GM18526 (cell line): ENCODE data around the gene APOE.
A peak's percentile ranks its signal among the peaks of the same experiment; 100 is the strongest.
"Not testable (repeated sequence)": the region's sequence is repeated elsewhere in the genome, so short reads cannot be mapped to it uniquely, and the experiment has no call there.

ENCODE experiments used
- POLR2A ChIP-seq: IDR thresholded peaks from 3 replicates; pipeline ENCODE4 v1.6.1; 2011; ENCODE audit not compliant: insufficient read length; ENCODE audit errors: extremely low read depth

The APOE gene

DNA sequence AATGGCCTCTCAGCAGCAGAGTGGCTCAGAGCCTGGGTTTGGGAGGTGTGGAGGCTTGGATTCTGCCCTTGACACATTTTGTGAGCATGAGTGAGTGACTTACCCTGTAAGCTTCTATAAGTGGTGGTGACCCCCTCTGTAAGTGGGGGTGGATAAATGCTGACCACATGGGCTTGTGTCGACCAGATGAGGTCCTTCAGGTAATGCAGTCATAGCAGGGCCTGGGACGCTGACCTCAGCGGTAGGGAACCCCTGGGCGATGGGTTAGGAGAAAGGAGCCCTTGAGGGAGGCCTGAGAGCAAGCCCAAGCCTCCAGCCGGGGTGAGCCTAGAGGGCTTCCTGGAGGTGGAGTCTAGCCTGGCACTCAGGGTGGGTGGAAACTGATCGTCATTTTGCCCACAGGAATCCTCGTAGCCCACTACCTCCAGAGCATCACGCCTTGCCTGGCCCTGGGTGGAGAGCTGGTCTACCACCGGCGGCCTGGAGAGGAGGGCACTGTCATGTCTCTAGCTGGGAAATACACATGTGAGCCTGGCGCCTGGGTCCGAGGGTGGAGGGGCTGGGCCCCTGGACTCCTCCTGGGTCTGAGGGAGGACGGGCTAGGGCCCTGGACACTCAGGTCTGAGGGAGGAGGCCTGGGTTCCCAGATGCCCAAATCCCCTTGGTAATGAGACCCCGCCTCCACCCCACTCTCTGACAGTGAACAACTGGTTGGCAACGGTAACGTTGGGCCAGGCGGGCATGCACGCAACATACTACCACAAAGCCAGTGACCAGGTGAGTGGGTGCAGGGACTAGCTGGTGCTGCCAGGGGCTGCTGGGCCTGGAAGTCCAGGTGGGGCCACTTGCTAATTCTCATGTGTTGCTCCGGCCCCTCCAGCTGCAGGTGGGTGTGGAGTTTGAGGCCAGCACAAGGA, 5.0 kb upstream of the APOE start:
- no peak for TF ChIP-seq POLR2A

DNA sequence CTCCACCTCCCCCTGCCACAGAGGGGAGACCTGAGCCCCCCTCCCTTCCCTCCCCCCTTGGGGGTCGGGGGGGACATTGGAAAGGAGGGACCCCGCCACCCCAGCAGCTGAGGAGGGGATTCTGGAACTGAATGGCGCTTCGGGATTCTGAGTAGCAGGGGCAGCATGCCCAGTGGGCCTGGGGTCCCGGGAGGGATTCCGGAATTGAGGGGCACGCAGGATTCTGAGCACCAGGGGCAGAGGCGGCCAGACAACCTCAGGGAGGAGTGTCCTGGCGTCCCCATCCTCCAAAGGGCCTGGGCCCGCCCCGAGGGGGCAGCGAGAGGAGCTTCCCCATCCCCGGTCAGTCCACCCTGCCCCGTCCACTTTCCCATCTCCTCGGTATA, 2.4 kb upstream of the APOE start:
- TF ChIP-seq POLR2A, result no peak

DNA sequence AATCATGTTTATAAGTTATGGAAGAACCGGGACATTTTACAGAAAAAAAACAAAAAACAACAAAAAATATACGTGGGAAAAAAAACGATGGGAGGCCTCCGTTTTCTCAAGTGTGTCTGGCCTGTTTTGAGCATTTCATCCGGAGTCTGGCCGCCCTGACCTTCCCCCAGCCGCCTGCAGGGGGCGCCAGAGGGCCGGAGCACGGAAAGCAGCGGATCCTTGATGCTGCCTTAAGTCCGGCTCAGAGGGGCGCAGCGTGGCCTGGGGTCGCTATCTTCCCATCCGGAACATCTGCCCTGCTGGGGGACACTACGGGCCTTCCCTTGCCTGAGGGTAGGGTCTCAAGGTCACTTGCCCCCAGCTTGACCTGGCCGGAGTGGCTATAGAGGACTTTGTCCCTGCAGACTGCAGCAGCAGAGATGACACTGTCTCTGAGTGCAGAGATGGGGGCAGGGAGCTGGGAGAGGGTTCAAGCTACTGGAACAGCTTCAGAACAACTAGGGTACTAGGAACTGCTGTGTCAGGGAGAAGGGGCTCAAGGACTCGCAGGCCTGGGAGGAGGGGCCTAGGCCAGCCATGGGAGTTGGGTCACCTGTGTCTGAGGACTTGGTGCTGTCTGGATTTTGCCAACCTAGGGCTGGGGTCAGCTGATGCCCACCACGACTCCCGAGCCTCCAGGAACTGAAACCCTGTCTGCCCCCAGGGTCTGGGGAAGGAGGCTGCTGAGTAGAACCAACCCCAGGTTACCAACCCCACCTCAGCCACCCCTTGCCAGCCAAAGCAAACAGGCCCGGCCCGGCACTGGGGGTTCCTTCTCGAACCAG, 1.8 kb upstream of the APOE start:
- TF ChIP-seq POLR2A, result peak; percentile 6

DNA sequence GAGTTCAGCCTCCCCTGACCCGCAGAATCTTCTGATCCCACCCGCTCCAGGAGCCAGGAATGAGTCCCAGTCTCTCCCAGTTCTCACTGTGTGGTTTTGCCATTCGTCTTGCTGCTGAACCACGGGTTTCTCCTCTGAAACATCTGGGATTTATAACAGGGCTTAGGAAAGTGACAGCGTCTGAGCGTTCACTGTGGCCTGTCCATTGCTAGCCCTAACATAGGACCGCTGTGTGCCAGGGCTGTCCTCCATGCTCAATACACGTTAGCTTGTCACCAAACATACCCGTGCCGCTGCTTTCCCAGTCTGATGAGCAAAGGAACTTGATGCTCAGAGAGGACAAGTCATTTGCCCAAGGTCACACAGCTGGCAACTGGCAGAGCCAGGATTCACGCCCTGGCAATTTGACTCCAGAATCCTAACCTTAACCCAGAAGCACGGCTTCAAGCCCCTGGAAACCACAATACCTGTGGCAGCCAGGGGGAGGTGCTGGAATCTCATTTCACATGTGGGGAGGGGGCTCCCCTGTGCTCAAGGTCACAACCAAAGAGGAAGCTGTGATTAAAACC, 1.1 kb upstream of the APOE start:
- no peak for TF ChIP-seq POLR2A

DNA sequence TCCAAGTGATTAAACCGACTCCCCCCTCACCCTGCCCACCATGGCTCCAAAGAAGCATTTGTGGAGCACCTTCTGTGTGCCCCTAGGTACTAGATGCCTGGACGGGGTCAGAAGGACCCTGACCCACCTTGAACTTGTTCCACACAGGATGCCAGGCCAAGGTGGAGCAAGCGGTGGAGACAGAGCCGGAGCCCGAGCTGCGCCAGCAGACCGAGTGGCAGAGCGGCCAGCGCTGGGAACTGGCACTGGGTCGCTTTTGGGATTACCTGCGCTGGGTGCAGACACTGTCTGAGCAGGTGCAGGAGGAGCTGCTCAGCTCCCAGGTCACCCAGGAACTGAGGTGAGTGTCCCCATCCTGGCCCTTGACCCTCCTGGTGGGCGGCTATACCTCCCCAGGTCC, 2.0 kb downstream of the APOE start:
- no peak for TF ChIP-seq POLR2A

DNA sequence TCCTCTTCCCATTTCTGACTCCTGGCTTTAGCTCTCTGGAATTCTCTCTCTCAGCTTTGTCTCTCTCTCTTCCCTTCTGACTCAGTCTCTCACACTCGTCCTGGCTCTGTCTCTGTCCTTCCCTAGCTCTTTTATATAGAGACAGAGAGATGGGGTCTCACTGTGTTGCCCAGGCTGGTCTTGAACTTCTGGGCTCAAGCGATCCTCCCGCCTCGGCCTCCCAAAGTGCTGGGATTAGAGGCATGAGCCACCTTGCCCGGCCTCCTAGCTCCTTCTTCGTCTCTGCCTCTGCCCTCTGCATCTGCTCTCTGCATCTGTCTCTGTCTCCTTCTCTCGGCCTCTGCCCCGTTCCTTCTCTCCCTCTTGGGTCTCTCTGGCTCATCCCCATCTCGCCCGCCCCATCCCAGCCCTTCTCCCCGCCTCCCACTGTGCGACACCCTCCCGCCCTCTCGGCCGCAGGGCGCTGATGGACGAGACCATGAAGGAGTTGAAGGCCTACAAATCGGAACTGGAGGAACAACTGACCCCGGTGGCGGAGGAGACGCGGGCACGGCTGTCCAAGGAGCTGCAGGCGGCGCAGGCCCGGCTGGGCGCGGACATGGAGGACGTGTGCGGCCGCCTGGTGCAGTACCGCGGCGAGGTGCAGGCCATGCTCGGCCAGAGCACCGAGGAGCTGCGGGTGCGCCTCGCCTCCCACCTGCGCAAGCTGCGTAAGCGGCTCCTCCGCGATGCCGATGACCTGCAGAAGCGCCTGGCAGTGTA, 2.7 kb downstream of the APOE start:
- TF ChIP-seq POLR2A, result no peak

DNA sequence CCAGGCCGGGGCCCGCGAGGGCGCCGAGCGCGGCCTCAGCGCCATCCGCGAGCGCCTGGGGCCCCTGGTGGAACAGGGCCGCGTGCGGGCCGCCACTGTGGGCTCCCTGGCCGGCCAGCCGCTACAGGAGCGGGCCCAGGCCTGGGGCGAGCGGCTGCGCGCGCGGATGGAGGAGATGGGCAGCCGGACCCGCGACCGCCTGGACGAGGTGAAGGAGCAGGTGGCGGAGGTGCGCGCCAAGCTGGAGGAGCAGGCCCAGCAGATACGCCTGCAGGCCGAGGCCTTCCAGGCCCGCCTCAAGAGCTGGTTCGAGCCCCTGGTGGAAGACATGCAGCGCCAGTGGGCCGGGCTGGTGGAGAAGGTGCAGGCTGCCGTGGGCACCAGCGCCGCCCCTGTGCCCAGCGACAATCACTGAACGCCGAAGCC, 3.3 kb downstream of the APOE start:
- no peak for TF ChIP-seq POLR2A

DNA sequence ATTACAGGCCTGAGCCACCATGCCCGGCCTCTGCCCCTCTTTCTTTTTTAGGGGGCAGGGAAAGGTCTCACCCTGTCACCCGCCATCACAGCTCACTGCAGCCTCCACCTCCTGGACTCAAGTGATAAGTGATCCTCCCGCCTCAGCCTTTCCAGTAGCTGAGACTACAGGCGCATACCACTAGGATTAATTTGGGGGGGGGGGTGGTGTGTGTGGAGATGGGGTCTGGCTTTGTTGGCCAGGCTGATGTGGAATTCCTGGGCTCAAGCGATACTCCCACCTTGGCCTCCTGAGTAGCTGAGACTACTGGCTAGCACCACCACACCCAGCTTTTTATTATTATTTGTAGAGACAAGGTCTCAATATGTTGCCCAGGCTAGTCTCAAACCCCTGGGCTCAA, 4.2 kb downstream of the APOE start:
- no peak for TF ChIP-seq POLR2A

DNA sequence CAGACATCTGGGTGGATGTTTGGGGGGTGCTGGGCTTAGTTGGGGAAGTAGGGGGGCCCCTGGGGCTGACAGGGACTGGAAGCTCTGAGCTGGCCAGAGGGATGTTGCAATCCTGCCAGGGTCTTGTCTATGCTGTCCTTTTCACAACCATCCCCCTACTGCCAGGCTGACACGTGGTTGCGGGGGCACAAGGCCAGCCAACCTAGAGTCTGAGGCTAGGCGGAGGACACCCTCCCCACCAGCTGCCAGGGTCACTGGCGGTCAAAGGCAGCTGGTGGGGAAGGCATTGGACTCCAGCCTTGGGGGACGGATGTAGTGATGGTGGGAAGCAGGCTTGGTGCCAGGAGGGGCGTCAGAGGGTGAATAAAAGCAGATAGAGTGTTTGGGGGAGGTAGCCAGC, 7.3 kb downstream of the APOE start:
- TF ChIP-seq POLR2A, result no peak

DNA sequence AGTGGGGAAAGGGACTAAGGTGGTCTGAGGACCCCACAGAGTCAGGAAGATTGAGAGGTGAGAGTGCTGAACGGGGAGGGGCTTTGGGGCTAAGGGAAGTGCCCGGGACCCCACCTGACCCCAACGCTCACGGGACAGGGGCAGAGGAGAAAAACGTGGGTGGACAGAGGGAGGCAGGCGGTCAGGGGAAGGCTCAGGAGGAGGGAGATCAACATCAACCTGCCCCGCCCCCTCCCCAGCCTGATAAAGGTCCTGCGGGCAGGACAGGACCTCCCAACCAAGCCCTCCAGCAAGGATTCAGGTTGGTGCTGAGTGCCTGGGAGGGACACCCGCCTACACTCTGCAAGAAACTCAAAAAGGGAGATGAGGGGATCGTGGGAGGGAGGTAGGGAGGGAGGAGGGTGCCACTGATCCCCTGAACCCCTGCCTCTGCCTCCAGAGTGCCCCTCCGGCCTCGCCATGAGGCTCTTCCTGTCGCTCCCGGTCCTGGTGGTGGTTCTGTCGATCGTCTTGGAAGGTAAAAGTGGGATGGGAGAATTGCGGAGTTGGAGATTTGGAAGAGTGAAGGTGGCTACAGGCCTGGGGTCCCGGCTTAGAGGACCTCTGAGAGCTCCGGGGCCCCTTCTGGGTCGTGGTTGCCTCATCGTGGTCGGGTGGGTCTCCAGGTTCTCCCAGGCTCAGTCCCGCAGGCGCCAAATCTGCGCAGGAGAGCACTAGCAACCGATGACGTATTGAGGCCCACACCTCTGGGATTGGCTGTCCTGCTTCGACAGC, 9.0 kb downstream of the APOE start, which contains the start of gene APOC1:
Gene APOC1, plus strand, starts transcription at position 176 of the 774 bp plus-strand sequence. Its CDS starts 284 bp downstream, at position 460.
- TF ChIP-seq POLR2A, result not testable (repeated sequence)

DNA sequence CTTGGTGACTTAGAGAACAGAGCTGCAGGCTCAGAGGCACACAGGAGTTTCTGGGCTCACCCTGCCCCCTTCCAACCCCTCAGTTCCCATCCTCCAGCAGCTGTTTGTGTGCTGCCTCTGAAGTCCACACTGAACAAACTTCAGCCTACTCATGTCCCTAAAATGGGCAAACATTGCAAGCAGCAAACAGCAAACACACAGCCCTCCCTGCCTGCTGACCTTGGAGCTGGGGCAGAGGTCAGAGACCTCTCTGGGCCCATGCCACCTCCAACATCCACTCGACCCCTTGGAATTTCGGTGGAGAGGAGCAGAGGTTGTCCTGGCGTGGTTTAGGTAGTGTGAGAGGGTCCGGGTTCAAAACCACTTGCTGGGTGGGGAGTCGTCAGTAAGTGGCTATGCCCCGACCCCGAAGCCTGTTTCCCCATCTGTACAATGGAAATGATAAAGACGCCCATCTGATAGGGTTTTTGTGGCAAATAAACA, 18.7 kb downstream of the APOE start:
- no peak for TF ChIP-seq POLR2A

DNA sequence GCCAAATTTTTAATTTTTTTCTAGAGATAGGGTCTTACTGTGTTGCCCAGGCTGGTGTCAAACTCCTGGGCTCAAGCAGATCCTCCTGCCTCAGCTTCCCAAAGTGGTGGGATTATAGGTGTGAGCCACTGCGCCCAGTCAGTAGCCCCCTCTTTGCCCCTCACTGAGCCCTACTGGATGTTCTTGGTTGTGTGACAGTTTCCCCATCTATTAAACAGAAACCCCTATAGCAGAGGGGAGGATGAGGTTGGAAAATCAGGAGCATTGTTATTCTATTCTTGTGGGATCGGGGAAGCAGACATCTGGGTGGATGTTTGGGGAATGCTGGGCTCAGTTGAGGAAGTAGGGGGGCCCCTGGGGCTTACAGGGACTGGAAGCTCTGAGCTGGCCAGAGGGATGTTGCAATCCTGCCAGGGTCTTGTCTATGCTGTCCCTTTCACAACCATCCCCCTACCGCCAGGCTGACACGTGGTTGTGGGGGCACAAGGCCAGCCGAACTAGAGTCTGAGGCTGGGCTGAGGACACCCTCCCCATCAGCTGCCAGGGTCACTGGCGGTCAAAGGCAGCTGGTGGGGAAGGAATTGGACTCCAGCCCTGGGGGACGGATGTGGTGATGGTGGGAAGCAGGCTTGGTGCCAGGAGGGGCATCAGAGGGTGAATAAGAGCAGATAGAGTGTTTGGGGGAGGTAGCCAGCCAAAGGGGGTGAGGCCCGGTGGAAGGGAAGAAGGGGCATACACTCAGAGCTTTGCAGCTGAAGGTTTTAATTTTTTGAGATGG, 19.7 kb downstream of the APOE start:
- TF ChIP-seq POLR2A, result no peak

DNA sequence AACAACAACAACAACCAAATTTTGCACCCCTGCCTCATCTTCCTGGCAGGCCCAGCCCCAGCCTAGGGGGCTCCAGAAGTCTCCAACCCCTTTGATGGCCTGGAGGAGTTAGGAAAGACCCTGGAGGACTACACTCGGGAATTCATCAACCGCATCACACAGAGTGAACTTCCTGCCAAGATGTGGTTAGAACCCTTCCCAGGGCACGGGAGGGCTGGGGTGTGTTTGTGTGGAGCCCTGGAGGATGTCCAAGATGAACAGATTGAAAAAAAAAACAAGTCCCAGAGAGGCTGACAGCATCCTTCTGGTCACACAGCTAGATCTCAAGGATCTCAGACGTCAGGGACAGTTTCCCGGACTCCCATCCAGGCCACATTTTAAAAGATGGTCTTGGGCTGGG, 22.1 kb downstream of the APOE start:
- no peak for TF ChIP-seq POLR2A
